ENCODE results near the gene VIL1.
A peak's percentile ranks its signal among the peaks of the same experiment; 100 is the strongest.

VIL1 gene

GRCh38 chr2:218479595-218479994, 60.7 kb downstream of the VIL1 start:
- Histone ChIP-seq H3K9me3 (ENCODE audit: control insufficient read depth in 1 of 2, low read length in 2 of 2) (no peaks in the 10 kb centered on the region), H3K36me3 (ENCODE audit: control insufficient read depth in 1 of 2, insufficient read depth in 2 of 2, low read length in 2 of 2) (peaks cover 11 to 23% of the 10 kb centered on the region in 2 donors), H3K4me1 (ENCODE audit: control insufficient read depth in 1 of 2, insufficient read depth in 2 of 2, low read length in 2 of 2) (peaks cover 0 to 9% of the 10 kb centered on the region in 2 donors), H3K27ac (ENCODE audit: low read length) (no peak overlapping the region), H3K4me3 (ENCODE audit: low read depth in 1 of 2, low read length in 2 of 2) (no peak overlapping the region), H3K27me3 (ENCODE audit: low read depth, low read length) (no peaks in the 10 kb centered on the region)

- Histone ChIP-seq H3K4me1 (ENCODE audit: control insufficient read depth in 1 of 2, insufficient read depth in 2 of 2, low read length in 2 of 2) (no peaks in the 10 kb centered on the region), H3K9me3 (ENCODE audit: control insufficient read depth in 1 of 2, low read length in 2 of 2) (no peaks in the 10 kb centered on the region), H3K27ac (ENCODE audit: low read length) (no peak overlapping the region), H3K27me3 (ENCODE audit: low read depth, low read length) (no peaks in the 10 kb centered on the region), H3K4me3 (ENCODE audit: low read depth in 1 of 2, low read length in 2 of 2) (no peak overlapping the region), H3K36me3 (ENCODE audit: control insufficient read depth in 1 of 2, insufficient read depth in 2 of 2, low read length in 2 of 2) (peaks cover 10 to 24% of the 10 kb centered on the region in 2 donors)
Measured at GRCh38 chr2:218482651-218483050, 63.7 kb downstream of the VIL1 start.

GRCh38 chr2:218485986-218486667, 67.2 kb downstream of the VIL1 start:
- Histone ChIP-seq H3K27ac (ENCODE audit: low read length) (no peak overlapping the region), H3K36me3 (ENCODE audit: control insufficient read depth in 1 of 2, insufficient read depth in 2 of 2, low read length in 2 of 2) (peaks cover 9 to 23% of the 10 kb centered on the region in 2 donors)

GRCh38 chr2:218500501-218501060, 81.7 kb downstream of the VIL1 start:
- no peak overlapping the region for H3K27ac ChIP-seq (ENCODE audit: low read length)
- no peak overlapping the region for H3K4me3 ChIP-seq (ENCODE audit: low read depth in 1 of 2, low read length in 2 of 2)
- H3K9me3 ChIP-seq (ENCODE audit: control insufficient read depth in 1 of 2, low read length in 2 of 2), result no peaks in the 10 kb centered on the region
- H3K27me3 ChIP-seq (ENCODE audit: low read depth, low read length), result no peaks in the 10 kb centered on the region
- H3K4me1 ChIP-seq (ENCODE audit: control insufficient read depth in 1 of 2, insufficient read depth in 2 of 2, low read length in 2 of 2), result peaks cover 0 to 6% of the 10 kb centered on the region in 2 donors
- H3K36me3 ChIP-seq (ENCODE audit: control insufficient read depth in 1 of 2, insufficient read depth in 2 of 2, low read length in 2 of 2), result peaks cover 10 to 12% of the 10 kb centered on the region in 2 donors

More at GRCh38 chr2:218485986-218486667, 67.2 kb downstream of the VIL1 start:
- no peaks in the 10 kb centered on the region for H3K27me3 ChIP-seq (ENCODE audit: low read depth, low read length)
- no peaks in the 10 kb centered on the region for H3K4me1 ChIP-seq (ENCODE audit: control insufficient read depth in 1 of 2, insufficient read depth in 2 of 2, low read length in 2 of 2)
- no peaks in the 10 kb centered on the region for H3K9me3 ChIP-seq (ENCODE audit: control insufficient read depth in 1 of 2, low read length in 2 of 2)
- H3K4me3 ChIP-seq (ENCODE audit: low read depth in 1 of 2, low read length in 2 of 2), result no peak overlapping the region

GRCh38 chr2:218501665-218502064, 82.7 kb downstream of the VIL1 start:
- Histone ChIP-seq H3K4me1 (ENCODE audit: control insufficient read depth in 1 of 2, insufficient read depth in 2 of 2, low read length in 2 of 2) (peaks cover 0 to 6% of the 10 kb centered on the region in 2 donors), H3K27me3 (ENCODE audit: low read depth, low read length) (no peaks in the 10 kb centered on the region), H3K4me3 (ENCODE audit: low read depth in 1 of 2, low read length in 2 of 2) (no peak overlapping the region), H3K36me3 (ENCODE audit: control insufficient read depth in 1 of 2, insufficient read depth in 2 of 2, low read length in 2 of 2) (peaks cover 7 to 8% of the 10 kb centered on the region in 2 donors), H3K9me3 (ENCODE audit: control insufficient read depth in 1 of 2, low read length in 2 of 2) (no peaks in the 10 kb centered on the region), H3K27ac (ENCODE audit: low read length) (peak overlapping the region; percentile 23)
